Stimulated activated CD4-positive, alpha-beta T cell treated with anti-CD3 and anti-CD28 coated beads, TNF-alpha, amount 100 ng/mL, for 24 hours (primary cell): ENCODE results near the gene SLC8A3.

Experiments used
- DNase-seq, 3 experiments: peaks; one replicate each; pipeline ENCODE4 v3.0.0-alpha.2; 2020; ENCODE audit warnings: low read depth in 3 of 3

The SLC8A3 gene

GRCh38 chr14:70118064-70118463 is 70.7 kb downstream of the SLC8A3 start:
- no peak for DNase-seq

GRCh38 chr14:70116278-70116677 is 72.5 kb downstream of the SLC8A3 start:
- DNase-seq = no peak

- DNase-seq = no peak
These were observed 74.1 kb downstream of the SLC8A3 start for GRCh38 chr14:70114621-70115156.

GRCh38 chr14:70113211-70113610 is 75.5 kb downstream of the SLC8A3 start:
- DNase-seq = no peak

GRCh38 chr14:70108419-70108818 is 80.3 kb downstream of the SLC8A3 start:
- DNase-seq = no peak

GRCh38 chr14:70107309-70107708 is 81.4 kb downstream of the SLC8A3 start:
- no peak for DNase-seq

GRCh38 chr14:70100071-70100470 is 88.7 kb downstream of the SLC8A3 start:
- DNase-seq = no peak

- no peak for DNase-seq
These were observed 90.4 kb downstream of the SLC8A3 start for GRCh38 chr14:70098250-70098809.

GRCh38 chr14:70097576-70098249 is 91.0 kb downstream of the SLC8A3 start:
- no peak for DNase-seq

GRCh38 chr14:70096866-70097265 is 91.9 kb downstream of the SLC8A3 start:
- DNase-seq = no peak

- DNase-seq = no peak
These were observed 94.1 kb downstream of the SLC8A3 start for GRCh38 chr14:70094631-70095030.

GRCh38 chr14:70094106-70094505 is 94.6 kb downstream of the SLC8A3 start:
- DNase-seq = no peak

GRCh38 chr14:70093156-70093555 is 95.6 kb downstream of the SLC8A3 start:
- DNase-seq = no peak

GRCh38 chr14:70087380-70087697 is 101.4 kb downstream of the SLC8A3 start:
- no peak for DNase-seq

- no peak for DNase-seq
These were observed 101.9 kb downstream of the SLC8A3 start for GRCh38 chr14:70086685-70087379.

- no peak for DNase-seq
These were observed 104.5 kb downstream of the SLC8A3 start for GRCh38 chr14:70084226-70084625.

- no peak for DNase-seq
These were observed 106.4 kb downstream of the SLC8A3 start for GRCh38 chr14:70082394-70082793.

- no peak for DNase-seq
These were observed 108.7 kb downstream of the SLC8A3 start for GRCh38 chr14:70080076-70080475.

GRCh38 chr14:70078329-70078728 is 110.4 kb downstream of the SLC8A3 start:
- no peak for DNase-seq

GRCh38 chr14:70077720-70078119 is 111.0 kb downstream of the SLC8A3 start:
- DNase-seq = no peak

GRCh38 chr14:70077005-70077404 is 111.7 kb downstream of the SLC8A3 start:
- no peak for DNase-seq

- DNase-seq = peak; percentile 30 to 56 (median 34)
These were observed 114.7 kb downstream of the SLC8A3 start for GRCh38 chr14:70073924-70074566.

GRCh38 chr14:70069186-70069585 is 119.6 kb downstream of the SLC8A3 start:
- no peak for DNase-seq
